Right lobe of liver (tissue), 6 donors: ENCODE results near the gene CCDC88B. TPM values are rescaled to one million over a fixed set of nuclear protein-coding genes. Genes with fewer than 3 reads are reported as not detected.

Experiments
- ATAC-seq, 4 donors: fragments of 200-7000 bp; cut with Tn5 transposase; one replicate each; pipeline ENCODE4 v1.9.1; 2020; ENCODE audit warnings: mild to moderate bottlenecking in 4 of 4, moderate library complexity in 4 of 4
- DNase-seq, 3 donors: peaks; one replicate each; pipeline ENCODE4 v3.0.0-alpha.2; 2020
- H3K27ac ChIP-seq, 3 donors: fragments of 200-600 bp; one replicate each; pipeline ENCODE4 v1.8.0; 2022
- H3K27me3 ChIP-seq, 2 donors: fragments of 200-600 bp; one replicate each; pipeline ENCODE4 v1.8.0; 2022
- H3K36me3 ChIP-seq, 4 donors: fragments of 200-600 bp; sonication (generic) in 1 of 4; one replicate each; pipeline versions ENCODE4 v1.5.1 to v1.8.0; 2017 to 2022; ENCODE audit warnings: control low read depth in 1 of 4
- H3K4me1 ChIP-seq, 4 donors: fragments of 200-600 bp; sonication (generic) in 1 of 4; one replicate each; pipeline versions ENCODE4 v1.5.1 to v1.8.0; 2017 to 2022; ENCODE audit warnings: control low read depth in 1 of 4
- H3K4me3 ChIP-seq, 3 donors: fragments of 200-600 bp; one replicate each; pipeline ENCODE4 v1.8.0; 2022
- H3K9me3 ChIP-seq, 4 donors: fragments of 200-600 bp; sonication (generic) in 1 of 4; one replicate each; pipeline versions ENCODE4 v1.5.1 to v1.8.0; 2017 to 2022; ENCODE audit warnings: control low read depth in 1 of 4
- POLR2A ChIP-seq: fragments of 450-650 bp; IDR thresholded peaks from one replicate; pipeline ENCODE4 v1.6.1; 2017; ENCODE audit warnings: antibody characterized with exemption, mild to moderate bottlenecking
- WGBS: methylation state at CpG from one replicate; pipeline ENCODE4 v1.1.6; 2018; ENCODE audit warnings: low coverage, low lambda C conversion rate; ENCODE audit not compliant: insufficient coverage; ENCODE audit errors: missing lambda C conversion rate; 5-methylcytosine and 5-hydroxymethylcytosine counted together
- intact Hi-C, 2 donors: fragments of 100-400 bp; cut with DNase I; formaldehyde crosslinking; loops; one replicate each; pipeline versions ENCODE4 v1.11.2 to v1.14.1; 2022
- total RNA-seq, 6 experiments: library from RNA; depleted of rRNA in 2 of 6; stranded (reverse); fragments of >200 nt in 2 of 6; fragmentation: NEBNext Ultra II Directional in 3 of 6; extraction: Animal tissue kit (Norgen Biotek cat#: 25700) in 3 of 6; gene quantifications; one replicate each; pipeline versions ENCODE4 v1.1.0 to v1.2.4, GENCODE V29; 2016 to 2023
- TF ChIP-seq, protein P1 (sequence below), 4 donors: fragments of 200-600 bp in 3 of 4; fragments of 450-650 bp in 1 of 4; IDR thresholded peaks; one replicate each; pipeline versions ENCODE4 v1.5.1 to v1.8.0; 2016 to 2022; ENCODE audit warnings: antibody characterized with exemption in 4 of 4, mild to moderate bottlenecking in 2 of 4
- donor health status: DM: no; HTN: yes; CAD: no.
- donor health status: DM: no; HTN: no; CAD: no.
- donor health status: DM: no; HTN: no; CAD: no.
- donor health status: DM: no; HTN: yes; CAD: no.
- donor health status: DM: no; HTN: yes; CAD: no.

The CCDC88B gene
- total RNA-seq, 6 experiments from 2014 or later = 2.4 to 10.6 (median 4.9) TPM

DNA sequence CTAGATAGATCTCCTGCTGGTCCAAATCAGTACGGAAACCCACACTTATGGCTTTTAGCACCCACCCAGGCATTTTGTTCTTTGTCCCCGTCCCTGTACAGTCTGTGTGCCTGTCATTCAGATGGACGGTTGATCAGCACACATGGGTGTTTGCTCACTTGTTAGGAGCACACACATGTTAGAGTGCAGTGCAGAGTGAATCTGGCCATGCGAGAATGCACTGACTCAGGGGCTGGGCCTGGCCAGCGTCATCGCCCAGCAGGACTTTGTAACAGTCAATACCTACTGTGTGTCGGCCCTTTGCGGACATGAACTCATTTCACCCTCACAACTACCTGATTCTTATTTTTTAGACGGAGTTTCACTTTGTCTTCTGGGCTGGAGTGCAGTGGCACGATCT is 22.3 kb downstream of the CCDC88B start:
- H3K9me3 ChIP-seq = no peaks in the 10 kb centered on the region
- intact Hi-C loops = no loop called here
- DNase-seq (no peak), ATAC-seq (no peak)
- no peak overlapping the region for H3K4me3 ChIP-seq
- H3K4me1 ChIP-seq = peaks cover 0 to 14% (median 2%) of the 10 kb centered on the region in 4 donors
- no peaks in the 10 kb centered on the region for H3K27me3 ChIP-seq
- TF ChIP-seq, protein P1, sequence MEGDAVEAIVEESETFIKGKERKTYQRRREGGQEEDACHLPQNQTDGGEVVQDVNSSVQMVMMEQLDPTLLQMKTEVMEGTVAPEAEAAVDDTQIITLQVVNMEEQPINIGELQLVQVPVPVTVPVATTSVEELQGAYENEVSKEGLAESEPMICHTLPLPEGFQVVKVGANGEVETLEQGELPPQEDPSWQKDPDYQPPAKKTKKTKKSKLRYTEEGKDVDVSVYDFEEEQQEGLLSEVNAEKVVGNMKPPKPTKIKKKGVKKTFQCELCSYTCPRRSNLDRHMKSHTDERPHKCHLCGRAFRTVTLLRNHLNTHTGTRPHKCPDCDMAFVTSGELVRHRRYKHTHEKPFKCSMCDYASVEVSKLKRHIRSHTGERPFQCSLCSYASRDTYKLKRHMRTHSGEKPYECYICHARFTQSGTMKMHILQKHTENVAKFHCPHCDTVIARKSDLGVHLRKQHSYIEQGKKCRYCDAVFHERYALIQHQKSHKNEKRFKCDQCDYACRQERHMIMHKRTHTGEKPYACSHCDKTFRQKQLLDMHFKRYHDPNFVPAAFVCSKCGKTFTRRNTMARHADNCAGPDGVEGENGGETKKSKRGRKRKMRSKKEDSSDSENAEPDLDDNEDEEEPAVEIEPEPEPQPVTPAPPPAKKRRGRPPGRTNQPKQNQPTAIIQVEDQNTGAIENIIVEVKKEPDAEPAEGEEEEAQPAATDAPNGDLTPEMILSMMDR (IDR thresholded peaks at IDR 0.05) = no peak
- no peak for TF ChIP-seq POLR2A
- H3K36me3 ChIP-seq = peaks cover 0 to 32% (median 11%) of the 10 kb centered on the region in 4 donors
- H3K27ac ChIP-seq = no peak overlapping the region
- whole genome bisulfite sequencing = 70% methylated on average over 2 of the region's 10 CpGs

DNA sequence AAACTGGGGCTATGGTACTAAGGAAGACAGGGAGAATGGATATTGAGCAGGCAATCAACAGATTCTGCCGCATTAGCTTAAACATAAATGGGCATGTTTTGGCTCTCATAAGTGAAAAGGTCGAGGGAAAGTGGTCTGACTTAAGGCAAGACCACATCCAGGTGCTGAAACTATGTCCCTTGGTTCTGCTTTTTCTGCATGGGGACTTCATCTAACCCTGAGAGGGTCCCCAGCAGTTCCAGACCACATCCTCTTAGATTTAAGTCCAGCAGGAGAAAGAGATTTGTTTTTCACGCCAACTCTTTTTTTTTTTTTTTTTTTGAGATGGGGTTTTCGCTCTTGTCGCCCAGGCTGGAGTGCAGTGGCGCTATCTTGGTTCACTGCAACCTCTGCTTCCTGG is 24.4 kb downstream of the CCDC88B start:
- ATAC-seq (no peak), DNase-seq (no peak)
- H3K4me1 ChIP-seq = peaks cover 0 to 5% (median 0%) of the 10 kb centered on the region in 4 donors
- no peak for TF ChIP-seq POLR2A
- TF ChIP-seq, protein P1 (IDR thresholded peaks at IDR 0.05) = no peak
- H3K27me3 ChIP-seq = no peaks in the 10 kb centered on the region
- H3K36me3 ChIP-seq = peaks cover 0 to 39% (median 15%) of the 10 kb centered on the region in 4 donors
- H3K27ac ChIP-seq = no peak overlapping the region
- no peaks in the 10 kb centered on the region for H3K9me3 ChIP-seq
- intact Hi-C loops = no loop called here
- no peak overlapping the region for H3K4me3 ChIP-seq
- WGBS = 84% methylated on average over 4 of the region's 6 CpGs

DNA sequence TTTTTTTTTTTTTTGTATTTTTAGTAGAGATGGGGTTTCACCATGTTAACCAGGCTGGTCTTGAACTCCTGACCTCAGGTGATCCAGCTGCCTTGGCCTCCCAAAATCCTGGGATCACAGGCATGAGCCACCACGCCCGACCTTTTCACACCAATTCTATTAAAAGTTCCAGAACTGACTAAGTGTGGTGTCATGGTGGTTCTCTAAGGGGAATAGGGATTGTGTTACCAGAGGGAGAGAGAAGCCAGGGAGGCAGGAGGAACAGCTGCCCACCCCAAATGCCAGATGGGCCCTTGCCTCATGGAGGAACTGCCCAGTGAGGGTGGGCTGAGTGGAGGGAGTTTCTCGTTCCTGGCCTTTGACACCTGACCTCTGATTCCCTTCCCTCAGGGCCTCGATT is 24.9 kb downstream of the CCDC88B start:
- Histone ChIP-seq H3K27ac (no peak overlapping the region), H3K9me3 (no peaks in the 10 kb centered on the region), H3K4me3 (no peak overlapping the region), H3K36me3 (peaks cover 0 to 42% (median 16%) of the 10 kb centered on the region in 4 donors), H3K4me1 (peaks cover 0 to under 1% (median 0%) of the 10 kb centered on the region in 4 donors), H3K27me3 (no peaks in the 10 kb centered on the region)
- 80% methylated on average over 2 of the region's 4 CpGs for WGBS
- DNase-seq (no peak), ATAC-seq (no peak)
- intact Hi-C loops = no loop called here
- TF ChIP-seq, protein P1 (IDR thresholded peaks at IDR 0.05) = no peak
- no peak for TF ChIP-seq POLR2A

DNA sequence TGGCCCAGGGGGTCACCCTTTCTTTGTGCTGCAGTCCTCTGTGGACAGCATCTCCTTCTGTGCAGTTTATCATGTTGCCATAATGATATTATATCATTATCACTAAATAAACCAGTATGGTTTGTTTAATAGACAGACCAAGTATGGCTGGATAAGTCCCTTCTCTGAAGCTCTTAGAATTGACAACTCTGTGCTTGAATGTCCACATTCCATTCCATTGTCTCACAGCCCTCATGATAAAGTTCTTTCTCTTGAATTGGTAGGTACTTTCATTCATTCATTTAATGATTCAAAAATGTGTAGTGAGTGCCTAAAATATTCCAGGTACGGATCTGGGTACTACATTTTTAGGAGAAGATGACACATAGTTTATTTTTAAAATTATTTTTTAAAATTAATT is 26.7 kb downstream of the CCDC88B start:
- no peaks in the 10 kb centered on the region for H3K27me3 ChIP-seq

More for the DNA sequence above, 26.7 kb downstream of the CCDC88B start:
- no peaks in the 10 kb centered on the region for H3K4me1 ChIP-seq
- WGBS = 100% methylated on average over 1 of the region's 1 CpG
- no peak overlapping the region for H3K27ac ChIP-seq
- H3K36me3 ChIP-seq = peaks cover 0 to 38% (median 16%) of the 10 kb centered on the region in 4 donors
- H3K4me3 ChIP-seq = no peak overlapping the region
- no peak for ATAC-seq
- H3K9me3 ChIP-seq = no peaks in the 10 kb centered on the region
- intact Hi-C loops = no loop called here
- no peak for DNase-seq
- no peak for TF ChIP-seq POLR2A
- TF ChIP-seq, protein P1 (IDR thresholded peaks at IDR 0.05) = no peak
